Amniotic stem cell (primary cell): ENCODE measurements around the gene SPDYE2B.
"Not testable (repeated sequence)": the region's sequence is repeated elsewhere in the genome, so short reads cannot be mapped to it uniquely, and the experiment has no call there.

Experiments used
- DNase-seq: peaks from one replicate; lab custom pipeline; 2025; lab: John Stamatoyannopoulos, UW

Gene SPDYE2B

DNA sequence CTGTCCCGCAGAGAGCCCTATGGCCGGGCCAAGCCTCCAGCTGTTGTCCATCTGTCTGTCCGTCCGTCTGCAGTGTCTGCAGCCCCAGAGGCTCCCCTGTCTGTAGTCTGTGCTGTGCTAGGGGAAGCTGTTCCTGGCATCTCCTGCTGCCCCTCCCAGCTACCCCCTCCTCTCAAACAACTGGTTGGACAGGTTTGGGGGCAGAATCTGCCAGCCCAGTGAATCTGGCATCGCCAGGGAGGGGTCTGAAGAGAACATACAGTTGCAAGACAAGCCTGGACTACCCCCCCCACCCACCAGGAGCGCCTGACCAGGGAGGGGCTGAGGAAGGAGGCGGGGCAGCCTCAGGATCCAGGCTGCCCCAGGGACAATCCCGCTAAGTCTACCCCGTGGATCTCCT, 7.4 kb upstream of the SPDYE2B start, which contains the start of gene UPK3BL1:
UPK3BL1 (minus strand) TSS at position 101 of the 400 bp plus-strand sequence; CDS start at position 51, 50 bp downstream.
- not testable (repeated sequence) for DNase-seq

- DNase-seq = not testable (repeated sequence)
These were observed 6.7 kb upstream of the SPDYE2B start for GRCh38 chr7:102643404-102643803.

DNA sequence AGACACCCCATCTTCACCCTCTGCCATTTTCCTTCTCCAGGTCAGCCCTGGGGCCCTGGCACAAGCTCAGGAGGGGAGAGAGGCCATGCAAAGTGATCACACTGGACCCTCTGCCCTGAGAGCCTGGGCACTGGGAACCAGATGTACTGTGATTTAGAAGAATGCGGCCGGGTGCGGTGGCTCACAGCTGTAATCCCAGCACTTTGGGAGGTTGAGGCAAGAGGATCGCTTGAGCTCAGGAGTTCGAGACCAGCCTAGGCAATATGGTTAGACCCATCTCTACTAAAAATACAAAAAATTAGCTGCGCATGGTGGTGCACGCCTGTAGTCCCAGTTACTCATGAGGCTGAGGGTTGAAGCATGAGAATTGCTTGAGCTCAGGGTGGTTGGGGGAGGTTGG, 2.3 kb upstream of the SPDYE2B start:
- DNase-seq = not testable (repeated sequence)

- DNase-seq = not testable (repeated sequence)
These were observed 14.6 kb downstream of the SPDYE2B start for GRCh38 chr7:102664765-102665164.

- DNase-seq = not testable (repeated sequence)
These were observed 16.7 kb downstream of the SPDYE2B start for GRCh38 chr7:102666850-102667249.

DNA sequence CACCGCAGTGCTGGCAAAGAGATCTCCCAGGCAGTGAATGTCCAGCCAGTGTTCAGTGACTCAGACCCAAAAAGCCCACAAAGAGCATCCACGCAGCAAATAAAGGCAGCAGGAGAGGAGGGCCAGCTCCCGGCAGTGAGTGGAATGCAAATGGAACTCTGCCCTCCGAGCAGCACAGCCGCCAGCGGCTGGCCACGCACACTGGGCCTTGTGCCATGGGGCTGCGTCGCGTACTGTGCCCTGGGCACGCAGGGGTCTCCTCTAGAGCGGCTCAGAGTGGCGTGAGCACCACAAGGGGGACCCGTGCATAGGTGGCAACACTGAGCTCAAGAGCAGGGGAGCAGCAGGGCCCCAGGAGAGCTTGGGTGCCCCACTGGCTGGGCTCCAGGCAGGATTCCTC, 17.4 kb downstream of the SPDYE2B start:
- not testable (repeated sequence) for DNase-seq

DNA sequence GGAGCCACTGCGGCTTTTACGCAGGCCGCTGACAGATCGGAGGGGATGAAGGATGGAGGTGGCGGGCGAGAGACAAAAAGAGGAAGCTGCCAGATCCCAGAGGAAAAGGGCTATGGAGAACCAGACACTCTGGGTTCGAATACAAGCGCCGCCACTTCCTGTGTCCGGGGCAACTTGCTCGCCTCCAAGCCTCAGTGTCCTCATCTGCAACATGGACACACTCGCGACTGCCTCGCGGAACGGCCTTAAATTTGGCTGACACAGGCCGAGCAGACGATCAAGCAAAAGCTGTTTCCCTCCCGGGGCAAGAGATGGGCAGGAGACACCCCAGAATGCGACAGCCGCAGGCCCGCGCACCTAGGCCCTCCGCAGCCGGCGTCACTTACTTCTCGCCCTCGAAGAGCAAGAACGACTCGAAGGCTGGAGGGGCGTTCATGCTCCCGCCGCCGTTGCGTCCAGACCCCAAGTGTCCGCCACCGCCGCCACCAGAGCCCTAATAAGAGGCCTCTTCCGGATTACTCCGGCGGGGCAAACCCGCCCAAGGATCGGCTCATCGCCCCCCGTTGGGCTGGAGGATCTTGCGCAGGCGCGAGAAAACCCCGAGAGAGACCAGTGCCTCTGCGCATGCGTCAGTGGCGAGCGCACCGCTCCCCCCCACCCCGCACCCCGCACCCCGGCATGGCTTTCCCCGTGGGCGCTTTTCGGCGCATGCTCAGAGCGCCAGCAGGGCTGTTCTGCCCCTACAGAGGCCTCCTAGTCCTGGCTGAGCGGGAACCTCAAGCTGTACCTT, 21.2 kb downstream of the SPDYE2B start, which contains the start of gene POLR2J2:
POLR2J2 (minus strand) TSS at position 498 of the 790 bp plus-strand sequence; CDS start at position 436, 62 bp downstream.
- not testable (repeated sequence) for DNase-seq

DNA sequence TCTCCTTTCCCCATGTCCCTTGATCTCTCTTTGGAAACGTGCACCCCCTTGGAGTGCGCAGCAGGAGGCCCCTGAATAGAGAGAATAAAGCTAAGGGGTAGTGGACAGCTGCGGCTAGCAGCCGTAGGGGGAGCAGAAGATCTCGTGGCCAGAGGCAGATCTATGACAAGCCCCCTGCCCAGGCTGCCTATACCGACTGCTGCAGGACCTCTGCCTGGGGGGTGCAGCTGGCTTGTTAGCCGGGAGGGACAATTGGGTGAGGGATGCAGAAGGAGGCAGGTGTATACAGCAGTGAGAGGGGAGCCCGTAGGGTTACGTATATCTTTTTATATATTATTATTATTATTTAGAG, 21.8 kb downstream of the SPDYE2B start:
- not testable (repeated sequence) for DNase-seq

DNA sequence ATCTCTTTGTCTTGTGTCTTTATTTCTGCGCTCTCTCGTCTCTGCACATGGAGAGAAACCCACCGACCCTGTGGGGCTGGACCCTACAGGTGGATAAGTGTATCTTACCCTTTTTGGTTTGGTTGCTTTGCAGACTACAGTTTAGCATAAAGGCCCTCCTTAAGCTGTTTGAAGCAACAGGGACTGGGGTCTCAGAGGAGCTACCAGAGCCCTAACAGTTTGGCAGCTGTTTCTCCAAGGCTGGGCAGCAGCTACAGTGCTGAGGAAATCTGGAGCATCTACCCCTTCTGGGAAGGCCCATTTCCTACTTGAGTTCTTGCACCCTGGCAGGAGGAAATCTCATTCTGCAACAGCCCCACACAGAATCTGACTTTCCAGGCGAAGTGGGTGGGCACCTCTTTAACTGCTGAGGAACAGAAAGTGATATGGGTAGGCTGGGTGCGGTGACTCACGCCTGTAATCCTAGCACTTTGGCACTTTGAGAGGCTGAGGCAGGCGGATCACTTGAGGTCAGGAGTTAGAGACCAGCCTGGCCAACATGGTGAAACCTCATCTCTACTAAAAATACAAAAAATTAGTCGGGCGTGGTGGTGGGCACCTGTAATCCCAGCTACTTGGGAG, 23.4 kb downstream of the SPDYE2B start:
- DNase-seq = not testable (repeated sequence)

- not testable (repeated sequence) for DNase-seq
These were observed 25.4 kb downstream of the SPDYE2B start for GRCh38 chr7:102675545-102675944.

- DNase-seq = not testable (repeated sequence)
These were observed 30.7 kb downstream of the SPDYE2B start for GRCh38 chr7:102680780-102681179.

DNA sequence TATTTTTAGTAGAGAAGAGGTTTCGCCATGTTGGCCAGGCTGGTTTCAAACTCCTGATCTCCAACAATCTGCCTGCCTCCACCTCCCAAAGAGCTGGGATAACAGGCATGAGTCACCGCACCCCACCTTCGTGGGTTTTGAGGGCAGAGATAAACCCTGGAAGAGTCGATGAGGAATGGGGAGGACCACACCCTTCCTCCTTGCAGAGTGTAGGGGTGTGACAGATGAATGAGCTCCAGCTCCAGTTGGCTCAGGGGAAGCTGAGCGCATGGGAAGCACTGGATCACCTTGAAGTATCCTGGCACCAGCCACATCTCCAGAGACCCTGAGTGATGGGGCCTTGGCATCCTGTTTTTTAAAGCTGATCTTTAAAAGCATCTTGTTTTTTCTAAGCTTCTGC, 32.4 kb downstream of the SPDYE2B start:
- DNase-seq = not testable (repeated sequence)

DNA sequence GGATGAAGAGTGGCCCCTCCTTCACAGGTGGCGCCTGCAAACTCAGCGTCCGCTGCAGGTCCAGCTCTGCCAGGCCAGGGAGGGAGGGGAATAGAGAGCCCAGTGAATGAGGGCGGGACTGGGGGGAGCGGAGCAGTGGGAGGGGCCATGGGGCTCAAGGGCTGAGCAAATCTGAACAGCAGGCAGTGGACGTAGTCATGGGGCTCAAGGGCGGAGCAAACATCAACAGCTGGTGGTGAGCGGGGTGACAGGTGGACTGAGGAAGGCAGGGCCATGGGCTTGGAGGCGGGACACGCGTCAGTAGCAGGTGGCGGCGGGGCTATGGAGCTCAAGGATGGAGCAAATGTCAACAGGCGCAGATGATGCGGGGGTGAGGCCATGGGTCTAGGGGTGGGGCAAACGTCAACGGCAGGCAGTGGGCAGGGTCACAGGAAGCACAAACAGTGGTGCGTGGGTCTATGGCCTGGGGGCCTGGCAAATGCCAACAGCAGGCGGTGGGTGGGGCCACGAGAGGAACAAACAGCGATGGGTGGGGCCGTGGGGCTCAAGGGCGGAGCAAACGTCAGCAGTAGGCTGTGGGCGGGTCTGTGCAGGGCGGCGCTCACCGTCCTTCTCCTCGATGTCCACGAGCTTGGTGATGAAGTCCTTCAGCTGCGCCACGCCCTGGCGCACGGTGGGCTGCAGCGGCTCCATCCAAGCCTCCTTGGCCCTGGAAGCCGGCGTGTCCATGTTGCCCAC, 38.3 kb downstream of the SPDYE2B start:
- DNase-seq = not testable (repeated sequence)

DNA sequence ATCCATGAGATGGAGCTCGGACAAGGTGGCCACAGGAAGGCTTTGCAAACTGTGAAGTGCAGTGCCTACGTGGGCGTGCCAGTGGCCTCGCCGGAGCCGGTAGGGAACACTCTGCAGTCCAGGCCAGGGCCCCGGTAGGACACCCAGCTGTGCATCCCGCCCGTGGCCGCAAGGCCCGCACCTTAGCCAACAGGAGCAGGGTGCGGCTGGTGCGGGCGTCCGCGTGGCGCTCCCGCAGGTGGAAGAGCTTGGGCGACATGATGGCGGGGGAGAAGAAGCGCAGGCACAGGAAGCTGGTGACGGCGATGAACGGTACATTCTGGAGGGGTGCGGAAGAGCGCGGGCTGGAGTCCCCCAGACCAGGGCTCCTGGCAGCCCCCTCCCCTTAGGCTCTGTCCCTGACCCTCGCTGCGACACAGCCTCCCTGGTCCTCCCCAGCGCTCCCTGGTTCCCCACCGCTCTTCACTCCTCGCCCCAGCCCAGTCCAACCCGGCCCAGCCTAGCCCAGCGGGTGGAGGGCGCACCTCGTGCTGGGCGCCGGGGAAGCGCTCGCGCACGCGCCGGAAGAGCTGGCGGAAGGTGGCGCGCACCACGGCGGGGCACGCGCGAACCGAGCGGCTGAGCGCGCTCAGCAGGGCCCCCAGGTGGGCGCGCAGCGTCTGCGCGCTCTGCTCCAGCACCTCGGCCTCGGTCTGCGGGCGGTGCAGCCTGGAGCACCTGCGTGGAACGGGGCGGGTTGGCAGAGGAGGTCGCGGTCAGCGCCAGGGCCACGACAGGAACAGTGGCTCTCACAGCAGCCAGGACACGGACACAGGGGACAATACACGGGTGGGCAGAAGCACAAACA, 39.5 kb downstream of the SPDYE2B start:
- not testable (repeated sequence) for DNase-seq

DNA sequence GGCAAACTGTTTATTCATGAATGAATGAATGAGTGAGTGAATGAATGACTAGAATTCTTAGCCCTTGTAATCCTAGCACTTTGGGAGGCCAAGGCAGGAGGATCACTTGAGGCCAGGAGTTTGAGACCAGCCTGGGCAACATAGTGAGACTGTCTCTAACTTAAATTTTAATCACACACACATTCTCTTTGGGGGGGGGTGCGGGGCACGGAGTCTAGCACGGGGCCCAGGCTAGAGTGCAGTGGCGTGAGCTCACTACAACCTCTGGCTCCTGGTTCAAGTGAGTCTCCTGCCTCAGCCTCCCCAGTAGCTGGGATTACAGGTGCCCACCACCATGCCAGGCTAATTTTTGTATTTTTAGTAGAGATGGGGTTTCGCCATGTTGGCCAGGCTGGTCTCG, 40.5 kb downstream of the SPDYE2B start:
- not testable (repeated sequence) for DNase-seq

DNA sequence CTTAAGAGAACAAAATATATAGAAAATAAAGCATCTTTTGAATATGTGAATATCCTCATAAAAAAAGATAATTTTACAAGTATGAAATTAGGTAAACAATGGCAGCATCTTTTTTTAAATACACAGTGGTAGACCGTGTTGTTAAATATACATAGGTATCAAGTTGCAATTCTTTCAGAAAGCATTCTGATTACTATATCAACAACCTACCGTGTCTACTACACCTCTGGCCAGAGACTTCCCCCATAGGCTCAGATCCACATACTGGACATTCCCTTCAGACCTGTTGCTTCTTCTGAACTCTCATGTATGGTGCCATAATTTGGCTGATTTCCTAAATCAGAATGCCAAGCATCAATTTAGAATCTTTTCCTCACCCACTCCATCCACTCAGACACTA, 43.9 kb downstream of the SPDYE2B start:
- not testable (repeated sequence) for DNase-seq

- DNase-seq = not testable (repeated sequence)
These were observed 45.0 kb downstream of the SPDYE2B start for GRCh38 chr7:102695033-102695552.

- DNase-seq = not testable (repeated sequence)
These were observed 45.9 kb downstream of the SPDYE2B start for GRCh38 chr7:102696009-102696408.

DNA sequence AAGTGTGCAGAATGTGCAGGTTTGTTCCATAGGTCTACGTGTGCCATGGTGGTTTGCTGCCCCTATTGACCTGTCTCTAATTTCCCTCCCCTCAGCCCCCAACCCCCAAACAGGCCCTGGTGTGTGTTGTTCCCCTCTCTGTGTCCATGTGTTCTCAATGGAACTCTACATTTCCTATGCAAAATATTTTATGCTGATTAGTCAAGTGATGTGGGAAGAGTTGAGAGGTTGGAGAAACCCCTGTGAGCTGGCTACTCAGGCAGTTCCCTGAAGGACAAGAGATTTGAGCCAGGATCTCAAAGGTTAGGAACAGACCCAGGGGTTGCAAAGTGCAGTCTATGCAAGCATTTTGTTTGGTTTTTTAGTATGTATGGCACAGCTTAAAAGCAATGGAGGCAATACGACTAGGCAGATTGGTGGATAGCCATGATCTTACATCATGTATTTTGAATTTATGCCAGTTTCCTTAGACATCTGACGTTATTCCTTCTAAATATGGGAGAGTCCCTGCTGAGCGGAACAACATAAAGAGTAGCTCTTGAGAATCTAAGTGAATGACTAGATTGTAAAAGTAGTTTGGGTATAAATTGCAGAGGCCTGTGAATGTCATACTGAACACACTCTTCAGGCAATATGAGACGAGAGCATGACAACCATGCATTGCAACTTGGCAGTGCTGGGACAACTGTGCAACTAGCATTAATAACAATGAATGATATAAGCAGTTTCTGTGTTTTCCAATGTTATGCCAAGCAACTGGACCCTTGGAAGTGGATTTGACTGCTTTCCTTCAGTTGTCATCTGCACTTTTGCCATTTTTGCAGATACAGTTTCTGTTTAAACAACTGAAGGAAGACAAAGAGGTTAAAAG, 47.8 kb downstream of the SPDYE2B start:
- not testable (repeated sequence) for DNase-seq
